PFSK-1 (cell line): ENCODE measurements around the gene CELA2B.

Experiments used
- FOXP2 ChIP-seq: optimal IDR thresholded peaks from 2 replicates; pipeline ENCODE3; 2011; ENCODE audit warnings: borderline replicate concordance, control low read depth, inconsistent platforms; ENCODE audit not compliant: insufficient read depth; ENCODE audit errors: extremely low read length, extremely low read depth
- POLR2AphosphoS5 ChIP-seq: IDR thresholded peaks from 2 replicates; pipeline ENCODE4 v1.6.1; 2012; ENCODE audit warnings: low read depth, mild to moderate bottlenecking, control low read depth, low read length, moderate library complexity
- SIN3A ChIP-seq: IDR thresholded peaks from 2 replicates; pipeline ENCODE4 v1.6.1; 2012; ENCODE audit warnings: mild to moderate bottlenecking, low read length, moderate library complexity, borderline replicate concordance; ENCODE audit not compliant: insufficient read depth
- TAF1 ChIP-seq: IDR thresholded peaks from 2 replicates; pipeline ENCODE4 v1.6.1; 2012; ENCODE audit warnings: low read length, control low read depth, borderline replicate concordance; ENCODE audit not compliant: insufficient read depth
- TF ChIP-seq, protein P1 (sequence below), 2 experiments: IDR thresholded peaks; 2 replicates each; pipeline versions ENCODE4 v1.6.1 to v1.8.0; 2011 to 2012; ENCODE audit warnings: low read depth in 2 of 2, low read length in 2 of 2, control low read depth in 1 of 2, inconsistent platforms in 1 of 2, mild to moderate bottlenecking in 1 of 2, moderate library complexity in 1 of 2; ENCODE audit not compliant: insufficient read depth in 1 of 2

CELA2B gene

DNA sequence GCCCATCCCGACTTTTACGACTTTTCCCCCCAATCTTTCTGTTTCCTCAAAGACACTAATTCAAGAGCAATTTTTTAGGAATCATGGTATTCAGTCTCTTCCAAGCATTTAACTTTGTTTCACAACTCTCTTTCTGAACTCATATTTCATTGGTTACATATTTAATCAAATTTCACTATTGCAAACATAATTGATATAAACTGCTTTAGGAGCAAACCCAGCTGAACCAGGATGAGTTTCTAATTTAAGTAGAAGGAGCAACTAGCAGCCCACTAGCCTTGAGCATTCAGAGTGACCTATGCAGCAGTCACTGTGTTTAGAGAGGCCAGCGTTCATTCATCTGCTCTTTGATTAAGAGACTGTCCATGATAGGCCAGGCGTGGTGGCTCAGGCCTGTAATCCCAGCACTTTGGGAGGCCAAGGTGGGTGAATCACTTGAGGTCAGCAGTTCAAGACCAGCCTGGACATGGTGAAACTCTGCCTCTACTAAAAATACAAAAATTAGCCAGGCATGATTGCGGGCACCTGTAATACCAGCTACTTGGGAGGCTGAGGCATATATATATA is 1.8 kb downstream of the CELA2B start:
- no peak for TF ChIP-seq POLR2AphosphoS5
- TF ChIP-seq FOXP2: no peak
- no peak for TF ChIP-seq SIN3A
- TF ChIP-seq, protein P1, sequence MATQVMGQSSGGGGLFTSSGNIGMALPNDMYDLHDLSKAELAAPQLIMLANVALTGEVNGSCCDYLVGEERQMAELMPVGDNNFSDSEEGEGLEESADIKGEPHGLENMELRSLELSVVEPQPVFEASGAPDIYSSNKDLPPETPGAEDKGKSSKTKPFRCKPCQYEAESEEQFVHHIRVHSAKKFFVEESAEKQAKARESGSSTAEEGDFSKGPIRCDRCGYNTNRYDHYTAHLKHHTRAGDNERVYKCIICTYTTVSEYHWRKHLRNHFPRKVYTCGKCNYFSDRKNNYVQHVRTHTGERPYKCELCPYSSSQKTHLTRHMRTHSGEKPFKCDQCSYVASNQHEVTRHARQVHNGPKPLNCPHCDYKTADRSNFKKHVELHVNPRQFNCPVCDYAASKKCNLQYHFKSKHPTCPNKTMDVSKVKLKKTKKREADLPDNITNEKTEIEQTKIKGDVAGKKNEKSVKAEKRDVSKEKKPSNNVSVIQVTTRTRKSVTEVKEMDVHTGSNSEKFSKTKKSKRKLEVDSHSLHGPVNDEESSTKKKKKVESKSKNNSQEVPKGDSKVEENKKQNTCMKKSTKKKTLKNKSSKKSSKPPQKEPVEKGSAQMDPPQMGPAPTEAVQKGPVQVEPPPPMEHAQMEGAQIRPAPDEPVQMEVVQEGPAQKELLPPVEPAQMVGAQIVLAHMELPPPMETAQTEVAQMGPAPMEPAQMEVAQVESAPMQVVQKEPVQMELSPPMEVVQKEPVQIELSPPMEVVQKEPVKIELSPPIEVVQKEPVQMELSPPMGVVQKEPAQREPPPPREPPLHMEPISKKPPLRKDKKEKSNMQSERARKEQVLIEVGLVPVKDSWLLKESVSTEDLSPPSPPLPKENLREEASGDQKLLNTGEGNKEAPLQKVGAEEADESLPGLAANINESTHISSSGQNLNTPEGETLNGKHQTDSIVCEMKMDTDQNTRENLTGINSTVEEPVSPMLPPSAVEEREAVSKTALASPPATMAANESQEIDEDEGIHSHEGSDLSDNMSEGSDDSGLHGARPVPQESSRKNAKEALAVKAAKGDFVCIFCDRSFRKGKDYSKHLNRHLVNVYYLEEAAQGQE (IDR thresholded peaks at IDR 0.05; ENCODE audit: insufficient read depth in 1 of 2, low read depth in 2 of 2, low read length in 2 of 2): no peak
- TF ChIP-seq TAF1: no peak

DNA sequence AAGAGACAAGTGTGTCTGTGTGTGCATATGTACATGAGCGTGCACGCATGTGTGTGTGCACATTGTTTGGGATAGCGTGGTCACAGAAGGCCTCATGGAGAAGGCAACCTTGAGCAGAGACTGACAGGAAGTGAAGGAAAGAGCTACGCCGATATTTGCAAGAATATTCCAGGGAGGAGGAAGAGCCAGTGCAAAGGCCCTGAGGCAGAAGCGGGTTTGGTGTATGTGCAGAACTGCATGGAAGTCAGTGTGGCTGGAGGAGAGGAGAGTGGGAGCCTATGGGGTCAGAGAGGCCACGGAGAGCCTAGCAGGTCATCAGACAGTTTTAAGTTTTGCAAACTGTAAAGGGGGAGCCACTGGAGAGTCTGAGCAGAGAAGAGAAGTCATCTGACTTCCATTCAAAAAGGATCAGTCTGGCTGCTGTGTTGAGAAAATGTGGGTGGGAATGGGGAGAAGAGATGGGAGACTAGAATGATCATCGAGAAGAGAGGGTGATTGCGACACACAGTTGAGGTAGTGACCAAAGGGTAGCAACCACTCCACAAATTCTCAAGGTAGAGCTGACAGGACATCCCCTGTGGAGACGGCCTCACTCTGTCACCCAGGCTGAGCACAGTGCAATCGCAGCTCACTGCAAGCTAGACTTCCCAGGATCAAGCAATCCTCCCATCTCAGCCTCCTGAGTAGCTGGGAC is 3.9 kb downstream of the CELA2B start:
- TF ChIP-seq FOXP2: no peak
- TF ChIP-seq SIN3A: no peak
- TF ChIP-seq, protein P1 (IDR thresholded peaks at IDR 0.05; ENCODE audit: insufficient read depth in 1 of 2, low read depth in 2 of 2, low read length in 2 of 2): no peak
- TF ChIP-seq TAF1: no peak
- TF ChIP-seq POLR2AphosphoS5: no peak

DNA sequence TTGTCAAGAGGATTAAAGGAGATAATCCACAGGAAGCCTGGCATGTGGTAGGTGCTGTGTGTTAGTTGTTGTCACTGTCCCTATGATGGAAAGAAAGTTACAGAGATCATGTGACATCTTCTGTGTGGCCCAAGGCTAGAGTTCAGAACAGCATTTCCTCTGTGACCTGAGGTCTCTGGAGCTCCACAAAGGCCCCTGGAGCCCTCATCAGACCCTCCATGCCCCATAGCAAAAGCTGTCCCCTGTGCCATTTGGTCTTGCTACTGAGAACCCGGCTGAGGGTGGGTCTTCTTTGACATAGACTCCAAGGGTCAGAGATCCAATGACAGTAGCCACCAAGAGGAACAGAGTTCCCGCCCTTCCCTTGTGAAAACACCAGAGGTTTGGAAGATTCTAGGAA is 8.1 kb downstream of the CELA2B start:
- TF ChIP-seq FOXP2: no peak

DNA sequence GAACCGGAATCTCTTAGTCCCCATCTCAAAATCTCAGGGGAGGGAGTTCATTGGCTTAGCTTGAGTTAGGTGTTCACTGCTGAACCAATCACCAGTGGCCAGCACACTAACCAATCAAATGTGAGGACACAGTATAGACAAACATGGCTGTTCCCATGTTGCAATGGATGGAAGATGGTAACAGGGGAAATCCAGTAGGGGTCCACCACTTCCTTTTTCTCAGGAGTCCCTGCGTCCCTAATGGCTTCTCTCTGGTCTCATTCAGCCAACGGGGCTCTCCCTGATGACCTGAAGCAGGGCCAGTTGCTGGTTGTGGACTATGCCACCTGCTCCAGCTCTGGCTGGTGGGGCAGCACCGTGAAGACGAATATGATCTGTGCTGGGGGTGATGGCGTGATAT is 9.7 kb downstream of the CELA2B start:
- TF ChIP-seq TAF1: no peak
- no peak for TF ChIP-seq POLR2AphosphoS5
- TF ChIP-seq SIN3A: no peak
- TF ChIP-seq, protein P1 (IDR thresholded peaks at IDR 0.05; ENCODE audit: insufficient read depth in 1 of 2, low read depth in 2 of 2, low read length in 2 of 2): no peak
- no peak for TF ChIP-seq FOXP2

DNA sequence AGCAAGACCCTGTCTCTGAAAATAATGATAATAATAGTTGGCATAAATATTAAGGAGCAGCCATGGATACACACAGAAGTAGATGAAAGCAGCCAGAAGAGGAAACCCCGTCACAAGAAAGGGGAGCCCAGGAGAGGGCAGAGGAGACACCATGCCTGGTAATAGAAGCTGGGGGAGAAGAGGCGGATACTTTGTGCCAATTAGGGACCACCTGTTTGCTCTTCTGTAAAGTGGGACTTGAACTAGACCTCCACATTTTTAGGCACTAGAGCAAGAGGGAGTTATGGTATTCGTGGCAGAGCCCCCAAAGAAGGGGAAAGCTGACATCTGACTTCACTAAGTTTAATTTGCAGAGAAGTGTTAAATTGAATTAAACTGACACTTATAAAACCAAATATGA is 12.5 kb downstream of the CELA2B start:
- TF ChIP-seq FOXP2: no peak
- no peak for TF ChIP-seq TAF1
- TF ChIP-seq SIN3A: no peak
- TF ChIP-seq POLR2AphosphoS5: no peak
- TF ChIP-seq, protein P1 (IDR thresholded peaks at IDR 0.05; ENCODE audit: insufficient read depth in 1 of 2, low read depth in 2 of 2, low read length in 2 of 2): no peak
